Bone marrow (tissue), 2 donors: ENCODE measurements around the gene NAALADL1.
"Not testable (repeated sequence)": the region's sequence is repeated elsewhere in the genome, so short reads cannot be mapped to it uniquely, and the experiment has no call there.

Experiments used
- DNase-seq, 2 donors: peaks; one replicate each; lab custom pipeline; 2025; lab: John Stamatoyannopoulos, UW

The NAALADL1 gene

GRCh38 chr11:65013888-65014725, 44.2 kb downstream of the NAALADL1 start, which contains the start of gene ARL2:
ARL2 (plus strand) TSS chr11:65014160; CDS start chr11:65014208, 48 bp downstream.
- DNase-seq = peak; percentile 77 to 90

GRCh38 chr11:65013130-65013887, 45.0 kb downstream of the NAALADL1 start:
- peak; percentile 90 to 93 for DNase-seq

- no peak for DNase-seq
Observed at GRCh38 chr11:65008873-65009272, 49.5 kb downstream of the NAALADL1 start.

GRCh38 chr11:65008016-65008415, 50.3 kb downstream of the NAALADL1 start:
- no peak for DNase-seq

GRCh38 chr11:65003968-65004367, 54.4 kb downstream of the NAALADL1 start:
- not testable (repeated sequence) for DNase-seq

GRCh38 chr11:65003282-65003681, 55.1 kb downstream of the NAALADL1 start:
- DNase-seq = no peak

- no peak for DNase-seq
Observed at GRCh38 chr11:65002706-65003105, 55.6 kb downstream of the NAALADL1 start.

GRCh38 chr11:64999478-64999877, 58.9 kb downstream of the NAALADL1 start:
- DNase-seq = no peak

GRCh38 chr11:64998690-64999431, 59.5 kb downstream of the NAALADL1 start:
- no peak for DNase-seq

GRCh38 chr11:64998141-64998540, 60.2 kb downstream of the NAALADL1 start:
- DNase-seq = no peak

GRCh38 chr11:64996710-64997380, 61.5 kb downstream of the NAALADL1 start, which contains the start of gene BATF2:
BATF2 (minus strand) TSS chr11:64996971; CDS start chr11:64996914, 57 bp downstream.
- DNase-seq = peak; percentile 17 to 29

GRCh38 chr11:64996327-64996709, 62.0 kb downstream of the NAALADL1 start:
- no peak for DNase-seq
